PC-3 (cell line): ENCODE data around the gene NXPH2. TPM values are rescaled to one million over a fixed set of nuclear protein-coding genes. Genes with fewer than 3 reads are reported as not detected.

ENCODE experiments used
- ATAC-seq: fragments of 200-7000 bp; cut with Tn5 transposase; 2 replicates; pipeline ENCODE4 v1.9.1; 2020; ENCODE audit warnings: mild to moderate bottlenecking, moderate library complexity
- BruUV-seq: library from RNA; stranded (reverse); fragments of 400-500 nt; replicated peaks from 2 replicates; lab custom pipeline; 2021; lab: Mats Ljungman, UMichigan
- CTCF ChIA-PET: fragments of 300-600 bp; sonication (Branson Sonifier 250); formaldehyde crosslinking; loops from one replicate; lab custom pipeline; 2022; ENCODE audit warnings: antibody characterized with exemption; lab: Charles Lee
- POLR2A ChIA-PET: fragments of 300-600 bp; sonication (Branson Sonifier 250); formaldehyde crosslinking; loops from one replicate; lab custom pipeline; 2022; ENCODE audit warnings: antibody characterized with exemption; ENCODE audit not compliant: unreplicated experiment; lab: Charles Lee
- DNase-seq: peaks from one replicate; pipeline ENCODE4 v3.0.0-alpha.2; 2015
- H2AFZ ChIP-seq: fragments of 300-600 bp; sonication (generic); 2 replicates; pipeline ENCODE4 v1.6.0; 2016; ENCODE audit warnings: antibody characterized with exemption, low read length
- H3F3A ChIP-seq: fragments of 300-600 bp; sonication (generic); one replicate; pipeline ENCODE4 v1.6.0; 2017; ENCODE audit warnings: antibody characterized with exemption, low read length, control low read depth, mild to moderate bottlenecking; ENCODE audit not compliant: unreplicated experiment
- H3K27ac ChIP-seq: fragments of 300-600 bp; sonication (generic); 2 replicates; pipeline ENCODE4 v1.5.1; 2016; ENCODE audit warnings: mild to moderate bottlenecking, low read length
- H3K27me3 ChIP-seq: fragments of 300-600 bp; sonication (generic); 2 replicates; pipeline ENCODE4 v1.6.1; 2016; ENCODE audit warnings: low read length, mixed read lengths
- H3K36me3 ChIP-seq: fragments of 300-600 bp; sonication (generic); 2 replicates; pipeline ENCODE4 v1.6.1; 2016; ENCODE audit warnings: low read depth, mixed run types, low read length, mixed read lengths
- H3K4me1 ChIP-seq: fragments of 300-600 bp; sonication (generic); 2 replicates; pipeline ENCODE4 v1.5.1; 2016; ENCODE audit warnings: low read length; ENCODE audit not compliant: insufficient read depth
- H3K4me2 ChIP-seq: fragments of 300-600 bp; sonication (generic); 2 replicates; pipeline ENCODE4 v1.6.0; 2016; ENCODE audit warnings: low read length
- H3K4me3 ChIP-seq: fragments of 300-600 bp; sonication (generic); 2 replicates; pipeline ENCODE4 v1.5.1; 2016; ENCODE audit warnings: mild to moderate bottlenecking, low read length, mixed read lengths
- H3K79me2 ChIP-seq: fragments of 300-600 bp; sonication (generic); 2 replicates; pipeline ENCODE4 v1.6.1; 2017; ENCODE audit warnings: low read length, mixed read lengths
- H3K9ac ChIP-seq: fragments of 300-600 bp; sonication (generic); 2 replicates; pipeline ENCODE4 v1.6.0; 2016; ENCODE audit warnings: mild to moderate bottlenecking, low read length
- H3K9me2 ChIP-seq: fragments of 300-600 bp; sonication (generic); replicated peaks from 2 replicates; pipeline ENCODE4 v1.6.1; 2016; ENCODE audit warnings: mixed run types, low read length, mixed read lengths
- H3K9me3 ChIP-seq: fragments of 300-600 bp; sonication (generic); 2 replicates; pipeline ENCODE4 v1.6.1; 2016; ENCODE audit warnings: low read length, mixed read lengths
- H4K20me1 ChIP-seq: fragments of 300-600 bp; sonication (generic); 2 replicates; pipeline ENCODE4 v1.6.1; 2016; ENCODE audit warnings: low read length, mixed read lengths
- CTCF ChIP-seq: fragments of 300-600 bp; sonication (generic); conservative IDR thresholded peaks from 2 replicates; pipeline ENCODE4 v1.5.1; 2017; ENCODE audit warnings: antibody characterized with exemption, low read depth, mild to moderate bottlenecking, low read length
- EZH2 ChIP-seq: fragments of 300-600 bp; sonication (generic); IDR thresholded peaks from one replicate; pipeline ENCODE4 v1.6.1; 2017; ENCODE audit warnings: antibody characterized with exemption, mild to moderate bottlenecking, low read length; ENCODE audit not compliant: unreplicated experiment
- EZH2phosphoT487 ChIP-seq: fragments of 300-600 bp; sonication (generic); IDR thresholded peaks from 2 replicates; pipeline ENCODE4 v1.6.1; 2018; ENCODE audit warnings: mild to moderate bottlenecking, antibody characterized with exemption, low read length, borderline replicate concordance
- intact Hi-C: fragments of 100-400 bp; cut with micrococcal nuclease; formaldehyde crosslinking; loops from 2 replicates; pipeline ENCODE4 v1.9.0; 2023
- total RNA-seq: library from RNA; depleted of rRNA; stranded (reverse); fragments of >200 nt; gene quantifications from 2 replicates; pipeline ENCODE4 v1.2.3, GENCODE V29; 2014

NXPH2 gene
- total RNA-seq, 1 experiment from 2014 or later, result not detected

- ATAC-seq, result no peak
- Histone ChIP-seq H3K79me2 (no peaks in the 10 kb centered on the region), H3K27ac (no peak overlapping the region), H3K9ac (no peak overlapping the region), H3F3A (no peaks in the 10 kb centered on the region), H3K4me3 (no peak overlapping the region), H3K27me3 (peaks cover 52% of the 10 kb centered on the region), H3K9me3 (no peaks in the 10 kb centered on the region), H4K20me1 (no peaks in the 10 kb centered on the region), H3K4me2 (no peak overlapping the region), H3K4me1 (no peaks in the 10 kb centered on the region), H3K36me3 (no peaks in the 10 kb centered on the region), H2AFZ (no peak overlapping the region), H3K9me2 (no peaks in the 10 kb centered on the region)
- no TSS peak for BruUV-seq
- ChIA-PET CTCF (no interaction called here), POLR2A (no interaction called here)
- intact Hi-C loops, result no loop called here
- DNase-seq, result no peak
- TF ChIP-seq EZH2phosphoT487, result no peak
- TF ChIP-seq CTCF, result no peak
- no peak for TF ChIP-seq EZH2
These were observed 2.2 kb upstream of the NXPH2 start for GRCh38 chr2:138782383-138782782.

GRCh38 chr2:138780908-138781307, 718 bp upstream of the NXPH2 start:
- no peaks in the 10 kb centered on the region for H4K20me1 ChIP-seq
- no peaks in the 10 kb centered on the region for H3F3A ChIP-seq
- H3K27me3 ChIP-seq, result peaks cover 58% of the 10 kb centered on the region
- no peak for ATAC-seq
- ChIA-PET CTCF (no interaction called here), POLR2A (no interaction called here)
- H3K4me1 ChIP-seq, result no peaks in the 10 kb centered on the region
- no peaks in the 10 kb centered on the region for H3K9me3 ChIP-seq
- no peaks in the 10 kb centered on the region for H3K79me2 ChIP-seq
- no peak overlapping the region for H3K4me2 ChIP-seq
- H3K9ac ChIP-seq, result no peak overlapping the region
- DNase-seq, result no peak
- TF ChIP-seq EZH2phosphoT487, result no peak
- TF ChIP-seq EZH2, result no peak
- TF ChIP-seq CTCF, result no peak
- H3K27ac ChIP-seq, result no peak overlapping the region
- no peaks in the 10 kb centered on the region for H3K36me3 ChIP-seq
- intact Hi-C loops, result no loop called here
- BruUV-seq, result no TSS peak
- H3K4me3 ChIP-seq, result no peak overlapping the region
- H2AFZ ChIP-seq, result no peak overlapping the region
- H3K9me2 ChIP-seq, result no peaks in the 10 kb centered on the region

- Histone ChIP-seq H3F3A (no peaks in the 10 kb centered on the region), H3K27ac (no peak overlapping the region), H3K4me2 (no peak overlapping the region), H3K36me3 (no peaks in the 10 kb centered on the region), H3K79me2 (no peaks in the 10 kb centered on the region), H2AFZ (no peak overlapping the region), H3K4me3 (no peak overlapping the region), H3K9me2 (no peaks in the 10 kb centered on the region), H4K20me1 (no peaks in the 10 kb centered on the region), H3K27me3 (peaks cover 62% of the 10 kb centered on the region), H3K9ac (no peak overlapping the region), H3K9me3 (no peaks in the 10 kb centered on the region), H3K4me1 (no peaks in the 10 kb centered on the region)
- DNase-seq (no peak), ATAC-seq (peak; percentile 29)
- intact Hi-C loops, result no loop called here
- POLR2A ChIA-PET, result no interaction called here
- TF ChIP-seq EZH2phosphoT487, result no peak
- TF ChIP-seq CTCF, result no peak
- no peak for TF ChIP-seq EZH2
- CTCF ChIA-PET, result no interaction called here
- no TSS peak for BruUV-seq
These were observed 273 bp upstream of the NXPH2 start for GRCh38 chr2:138780446-138780880.
